Right atrium auricular region (tissue), 2 donors: ENCODE measurements around the gene CPM. TPM values are rescaled to one million over a fixed set of nuclear protein-coding genes. Genes with fewer than 3 reads are reported as not detected.

ENCODE experiments used
- DNase-seq: peaks from one replicate; pipeline ENCODE4 v3.0.0-alpha.2; 2019; ENCODE audit warnings: low spot score
- H3K27ac ChIP-seq, 2 donors: fragments of 200-600 bp; sonication (generic); 1 replicate in 1 of 2; 2 replicates in 1 of 2; pipeline ENCODE4 v1.5.1; 2016 to 2019
- H3K27me3 ChIP-seq, 2 donors: fragments of 200-600 bp; sonication (generic); one replicate each; pipeline versions ENCODE4 v1.5.1 to v1.6.0; 2017 to 2019
- H3K36me3 ChIP-seq: fragments of 200-600 bp; sonication (generic); one replicate; pipeline ENCODE4 v1.5.1; 2016
- H3K4me1 ChIP-seq, 2 donors: fragments of 200-600 bp; sonication (generic); one replicate each; pipeline versions ENCODE4 v1.5.1 to v1.6.0; 2017 to 2019
- H3K4me3 ChIP-seq, 2 donors: fragments of 200-600 bp; sonication (generic); 1 replicate in 1 of 2; 2 replicates in 1 of 2; pipeline ENCODE4 v1.5.1; 2017 to 2019; ENCODE audit warnings: mild to moderate bottlenecking in 1 of 2, moderate library complexity in 1 of 2
- H3K9me3 ChIP-seq, 2 donors: fragments of 200-600 bp; sonication (generic); one replicate each; pipeline ENCODE4 v1.5.1; 2019
- CTCF ChIP-seq, 2 donors: fragments of 200-600 bp; sonication (generic); IDR thresholded peaks; one replicate each; pipeline ENCODE4 v1.5.1; 2019; ENCODE audit warnings: antibody characterized with exemption in 2 of 2
- total RNA-seq, 2 donors: library from RNA; depleted of rRNA; stranded (reverse); fragments of >200 nt; gene quantifications; one replicate each; pipeline ENCODE4 v1.1.0, GENCODE V29; 2016

CPM gene
- total RNA-seq, 2 donors from 2014 or later, result 19.8 to 21.9 TPM

GRCh38 chr12:68886636-68887572 is 46.1 kb downstream of the CPM start:
- no peak for DNase-seq
- no peak for TF ChIP-seq CTCF (IDR thresholded peaks at IDR 0.05)
- Histone ChIP-seq H3K36me3 (no peaks in the 10 kb centered on the region), H3K9me3 (peaks cover 0 to 3% of the 10 kb centered on the region in 2 donors), H3K4me3 (no peak overlapping the region), H3K27ac (no peak overlapping the region), H3K4me1 (no peaks in the 10 kb centered on the region), H3K27me3 (no peaks in the 10 kb centered on the region)

- no peak for DNase-seq
- Histone ChIP-seq H3K4me1 (no peaks in the 10 kb centered on the region), H3K36me3 (no peaks in the 10 kb centered on the region), H3K9me3 (peaks cover 0 to 3% of the 10 kb centered on the region in 2 donors), H3K4me3 (no peak overlapping the region), H3K27me3 (no peaks in the 10 kb centered on the region), H3K27ac (no peak overlapping the region)
- TF ChIP-seq CTCF (IDR thresholded peaks at IDR 0.05), result no peak
These were observed 47.6 kb downstream of the CPM start for GRCh38 chr12:68885381-68885780.

GRCh38 chr12:68884251-68884650 is 48.7 kb downstream of the CPM start:
- H3K27ac ChIP-seq, result no peak overlapping the region
- TF ChIP-seq CTCF (IDR thresholded peaks at IDR 0.05), result no peak
- peaks cover 0 to 3% of the 10 kb centered on the region in 2 donors for H3K9me3 ChIP-seq
- H3K4me3 ChIP-seq, result no peak overlapping the region
- no peak for DNase-seq
- H3K36me3 ChIP-seq, result no peaks in the 10 kb centered on the region
- no peaks in the 10 kb centered on the region for H3K4me1 ChIP-seq
- no peaks in the 10 kb centered on the region for H3K27me3 ChIP-seq

- H3K4me1 ChIP-seq, result no peaks in the 10 kb centered on the region
- no peaks in the 10 kb centered on the region for H3K36me3 ChIP-seq
- no peak for TF ChIP-seq CTCF (IDR thresholded peaks at IDR 0.05)
- peaks cover 0 to 11% of the 10 kb centered on the region in 2 donors for H3K9me3 ChIP-seq
- no peak overlapping the region for H3K4me3 ChIP-seq
- no peaks in the 10 kb centered on the region for H3K27me3 ChIP-seq
- no peak for DNase-seq
- H3K27ac ChIP-seq, result no peak overlapping the region
These were observed 49.8 kb downstream of the CPM start for GRCh38 chr12:68883151-68883550.

- TF ChIP-seq CTCF (IDR thresholded peaks at IDR 0.05), result no peak
- no peaks in the 10 kb centered on the region for H3K36me3 ChIP-seq
- H3K27ac ChIP-seq, result no peak overlapping the region
- no peak overlapping the region for H3K4me3 ChIP-seq
- H3K27me3 ChIP-seq, result no peaks in the 10 kb centered on the region
- no peaks in the 10 kb centered on the region for H3K4me1 ChIP-seq
- no peak for DNase-seq
- peaks cover 0 to 11% of the 10 kb centered on the region in 2 donors for H3K9me3 ChIP-seq
These were observed 50.6 kb downstream of the CPM start for GRCh38 chr12:68882251-68882964.
